KMS-11 (cell line): Measurements from ENCODE around the gene FAM228B.

Source experiments
- H2AFZ ChIP-seq: fragments of 200-600 bp; sonication (generic); 2 replicates; pipeline ENCODE4 v1.6.1; 2016; ENCODE audit warnings: antibody characterized with exemption, mixed run types, low read depth
- H3K27ac ChIP-seq: fragments of 200-600 bp; sonication (generic); 2 replicates; pipeline ENCODE4 v1.6.1; 2016; ENCODE audit warnings: mild to moderate bottlenecking, mixed run types
- H3K27me3 ChIP-seq: fragments of 200-600 bp; sonication (generic); 2 replicates; pipeline ENCODE4 v1.6.1; 2017; ENCODE audit warnings: mild to moderate bottlenecking, low read depth, mixed run types, moderate library complexity; ENCODE audit not compliant: insufficient read depth
- H3K36me3 ChIP-seq: fragments of 200-600 bp; sonication (generic); 2 replicates; pipeline ENCODE4 v1.6.1; 2017; ENCODE audit warnings: mild to moderate bottlenecking, mixed run types; ENCODE audit not compliant: insufficient read depth
- H3K4me1 ChIP-seq: fragments of 200-600 bp; sonication (generic); 2 replicates; pipeline ENCODE4 v1.6.1; 2016; ENCODE audit warnings: mild to moderate bottlenecking, low read depth, mixed run types; ENCODE audit not compliant: poor library complexity, severe bottlenecking
- H3K4me2 ChIP-seq: fragments of 200-600 bp; sonication (generic); 2 replicates; pipeline ENCODE4 v1.7.0; 2016; ENCODE audit warnings: mild to moderate bottlenecking, mixed run types
- H3K4me3 ChIP-seq: fragments of 200-600 bp; sonication (generic); IDR thresholded peaks from 2 replicates; pipeline ENCODE4 v1.6.1; 2017; ENCODE audit warnings: low read depth, low read length, mixed read lengths; ENCODE audit not compliant: insufficient read depth
- H3K79me2 ChIP-seq: fragments of 200-600 bp; sonication (generic); 2 replicates; pipeline ENCODE4 v1.6.1; 2016; ENCODE audit warnings: low read depth, mixed run types; ENCODE audit not compliant: insufficient read depth
- H3K9ac ChIP-seq: fragments of 200-600 bp; sonication (generic); 2 replicates; pipeline ENCODE4 v1.6.1; 2016; ENCODE audit warnings: mild to moderate bottlenecking, mixed run types
- H4K20me1 ChIP-seq: fragments of 200-600 bp; sonication (generic); 2 replicates; pipeline ENCODE4 v1.6.1; 2016; ENCODE audit warnings: mild to moderate bottlenecking, mixed run types; ENCODE audit not compliant: insufficient read depth
- TF ChIP-seq, protein P1 (sequence below): fragments of 200-600 bp; sonication (generic); conservative IDR thresholded peaks from 2 replicates; pipeline ENCODE4 v1.6.1; 2017; ENCODE audit warnings: low read depth, mild to moderate bottlenecking, antibody characterized with exemption, low read length, moderate library complexity, mixed read lengths

Gene FAM228B

GRCh38 chr2:24183366-24184069 lies 60.2 kb downstream of the FAM228B start:
- Histone ChIP-seq H3K27me3 (no peaks in the 10 kb centered on the region), H4K20me1 (no peaks in the 10 kb centered on the region), H3K4me1 (no peaks in the 10 kb centered on the region), H3K9ac (no peak overlapping the region), H2AFZ (no peak overlapping the region), H3K79me2 (no peaks in the 10 kb centered on the region), H3K4me3 (no peak overlapping the region), H3K4me2 (no peak overlapping the region), H3K27ac (no peak overlapping the region), H3K36me3 (no peaks in the 10 kb centered on the region)
- TF ChIP-seq, protein P1, sequence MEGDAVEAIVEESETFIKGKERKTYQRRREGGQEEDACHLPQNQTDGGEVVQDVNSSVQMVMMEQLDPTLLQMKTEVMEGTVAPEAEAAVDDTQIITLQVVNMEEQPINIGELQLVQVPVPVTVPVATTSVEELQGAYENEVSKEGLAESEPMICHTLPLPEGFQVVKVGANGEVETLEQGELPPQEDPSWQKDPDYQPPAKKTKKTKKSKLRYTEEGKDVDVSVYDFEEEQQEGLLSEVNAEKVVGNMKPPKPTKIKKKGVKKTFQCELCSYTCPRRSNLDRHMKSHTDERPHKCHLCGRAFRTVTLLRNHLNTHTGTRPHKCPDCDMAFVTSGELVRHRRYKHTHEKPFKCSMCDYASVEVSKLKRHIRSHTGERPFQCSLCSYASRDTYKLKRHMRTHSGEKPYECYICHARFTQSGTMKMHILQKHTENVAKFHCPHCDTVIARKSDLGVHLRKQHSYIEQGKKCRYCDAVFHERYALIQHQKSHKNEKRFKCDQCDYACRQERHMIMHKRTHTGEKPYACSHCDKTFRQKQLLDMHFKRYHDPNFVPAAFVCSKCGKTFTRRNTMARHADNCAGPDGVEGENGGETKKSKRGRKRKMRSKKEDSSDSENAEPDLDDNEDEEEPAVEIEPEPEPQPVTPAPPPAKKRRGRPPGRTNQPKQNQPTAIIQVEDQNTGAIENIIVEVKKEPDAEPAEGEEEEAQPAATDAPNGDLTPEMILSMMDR = no peak

DNA sequence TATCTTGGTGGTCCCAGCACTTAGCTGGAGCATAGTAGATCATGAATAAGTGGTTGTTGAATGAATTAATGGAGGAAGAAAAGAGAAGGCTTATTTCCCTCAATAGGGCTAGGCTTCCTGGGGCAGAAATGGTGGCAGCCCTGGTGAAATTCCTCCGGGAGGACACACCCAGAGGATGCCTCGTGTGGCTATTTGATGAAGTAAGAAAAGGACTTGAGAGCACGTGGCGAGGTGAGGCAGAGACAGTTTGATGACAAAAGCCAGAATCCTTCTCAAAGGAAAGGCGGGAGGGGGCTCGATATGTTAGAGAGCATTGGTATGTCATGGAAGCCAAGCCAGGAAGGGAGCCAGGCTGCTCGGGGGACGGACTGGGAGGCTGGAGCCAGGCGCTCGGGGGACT lies 66.3 kb downstream of the FAM228B start:
- H3K27ac ChIP-seq = no peak overlapping the region
- H3K4me1 ChIP-seq = no peaks in the 10 kb centered on the region
- H2AFZ ChIP-seq = no peak overlapping the region
- no peak overlapping the region for H3K4me3 ChIP-seq
- H4K20me1 ChIP-seq = no peaks in the 10 kb centered on the region
- TF ChIP-seq, protein P1 = no peak
- no peak overlapping the region for H3K4me2 ChIP-seq
- H3K9ac ChIP-seq = no peak overlapping the region
- no peaks in the 10 kb centered on the region for H3K79me2 ChIP-seq
- no peaks in the 10 kb centered on the region for H3K27me3 ChIP-seq
- H3K36me3 ChIP-seq = no peaks in the 10 kb centered on the region

GRCh38 chr2:24190503-24190902 lies 67.2 kb downstream of the FAM228B start:
- H3K4me2 ChIP-seq = no peak overlapping the region
- no peaks in the 10 kb centered on the region for H3K4me1 ChIP-seq
- no peak overlapping the region for H2AFZ ChIP-seq

DNA sequence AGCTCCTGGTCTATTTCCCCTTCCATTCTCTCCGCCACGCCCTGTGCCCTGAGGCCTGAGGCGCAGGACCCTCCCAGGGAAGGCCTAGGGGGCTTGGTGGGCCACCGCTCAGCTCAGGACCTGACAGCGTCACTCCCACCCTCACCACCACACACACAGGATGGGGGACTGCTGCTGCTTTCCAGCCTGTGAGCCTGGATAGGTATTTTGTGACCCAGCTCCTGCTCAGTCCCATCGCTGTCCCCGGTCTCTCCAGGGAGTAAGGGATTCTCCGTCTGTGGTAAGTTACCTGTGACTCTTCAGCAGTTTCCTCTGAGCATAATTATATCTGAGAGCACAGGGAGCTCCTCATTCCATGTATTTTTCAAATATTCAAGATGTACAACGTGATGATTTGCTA lies 67.9 kb downstream of the FAM228B start:
- H3K79me2 ChIP-seq = no peaks in the 10 kb centered on the region
- H3K36me3 ChIP-seq = no peaks in the 10 kb centered on the region
- no peak overlapping the region for H3K4me2 ChIP-seq
- H3K27me3 ChIP-seq = no peaks in the 10 kb centered on the region
- H2AFZ ChIP-seq = no peak overlapping the region
- H3K4me3 ChIP-seq = no peak overlapping the region
- no peak overlapping the region for H3K27ac ChIP-seq
- H3K9ac ChIP-seq = no peak overlapping the region
- TF ChIP-seq, protein P1 = no peak
- H3K4me1 ChIP-seq = no peaks in the 10 kb centered on the region
- no peaks in the 10 kb centered on the region for H4K20me1 ChIP-seq

More at GRCh38 chr2:24190503-24190902, 67.2 kb downstream of the FAM228B start:
- no peaks in the 10 kb centered on the region for H3K79me2 ChIP-seq
- TF ChIP-seq, protein P1 = no peak
- H3K36me3 ChIP-seq = no peaks in the 10 kb centered on the region
- no peaks in the 10 kb centered on the region for H4K20me1 ChIP-seq
- no peak overlapping the region for H3K9ac ChIP-seq
- H3K27me3 ChIP-seq = no peaks in the 10 kb centered on the region
- H3K4me3 ChIP-seq = no peak overlapping the region
- H3K27ac ChIP-seq = no peak overlapping the region
